ENCODE measurements around the gene ASPN.

GRCh38 chr9:92507005-92507404 lies 24.7 kb upstream of the ASPN start:
- TF ChIP-seq EZH2 (IDR thresholded peaks at IDR 0.05; ENCODE audit: borderline replicate concordance, low read depth, low read length, poor library complexity, severe bottlenecking) (no peak), CTCF (conservative IDR thresholded peaks at IDR 0.05; ENCODE audit: low read depth, low read length) (no peak)

Data from A673 (cell line).